Mesenchymal stem cell (in vitro differentiated cells and primary cell): ENCODE results near the gene POLE3.
A peak's percentile ranks its signal among the peaks of the same experiment; 100 is the strongest.

Source experiments
- DNase-seq: peaks from one replicate; pipeline ENCODE4 v3.0.0-alpha.2; 2013
- H2AFZ ChIP-seq: one replicate; pipeline ENCODE4 v1.6.1; 2013; ENCODE audit warnings: low read depth, mild to moderate bottlenecking, control low read depth, inconsistent platforms, low read length, moderate library complexity
- H2AK5ac ChIP-seq: 2 replicates; pipeline ENCODE4 v1.6.1; 2013; ENCODE audit warnings: low read length, moderate library complexity, mild to moderate bottlenecking, inconsistent platforms; ENCODE audit not compliant: severe bottlenecking
- H2BK120ac ChIP-seq: one replicate; pipeline ENCODE4 v1.6.1; 2013; ENCODE audit warnings: low read depth, mild to moderate bottlenecking, inconsistent platforms, low read length, moderate library complexity
- H2BK12ac ChIP-seq, 2 experiments: one replicate each; pipeline ENCODE4 v1.6.1; 2013; ENCODE audit warnings: inconsistent platforms in 2 of 2, low read length in 2 of 2, mild to moderate bottlenecking in 2 of 2, moderate library complexity in 2 of 2, control low read depth in 1 of 2
- H2BK15ac ChIP-seq: one replicate; pipeline ENCODE4 v1.6.1; 2013; ENCODE audit warnings: mild to moderate bottlenecking, low read depth, inconsistent platforms; ENCODE audit not compliant: poor library complexity, severe bottlenecking
- H2BK5ac ChIP-seq: 2 replicates; pipeline ENCODE4 v1.6.1; 2013; ENCODE audit warnings: low read depth, mild to moderate bottlenecking, low read length, control low read depth, inconsistent platforms; ENCODE audit not compliant: poor library complexity, severe bottlenecking
- H3K14ac ChIP-seq, 2 experiments: one replicate each; pipeline ENCODE4 v1.6.1; 2013; ENCODE audit warnings: inconsistent platforms in 2 of 2, low read length in 2 of 2, control low read depth in 1 of 2, mild to moderate bottlenecking in 1 of 2, moderate library complexity in 1 of 2
- H3K18ac ChIP-seq, 2 experiments: one replicate each; pipeline ENCODE4 v1.6.1; 2013; ENCODE audit warnings: inconsistent platforms in 2 of 2, low read length in 2 of 2, control low read depth in 1 of 2, low read depth in 1 of 2, mild to moderate bottlenecking in 1 of 2
- H3K23ac ChIP-seq, 2 experiments: one replicate each; pipeline ENCODE4 v1.6.1; 2013; ENCODE audit warnings: inconsistent platforms in 2 of 2, low read length in 2 of 2, mild to moderate bottlenecking in 2 of 2, moderate library complexity in 2 of 2, control low read depth in 1 of 2
- H3K27ac ChIP-seq: 2 replicates; pipeline ENCODE4 v1.5.1; 2013; ENCODE audit warnings: mild to moderate bottlenecking, moderate library complexity, low read length, control low read depth, inconsistent platforms; ENCODE audit not compliant: poor library complexity, severe bottlenecking
- H3K27me3 ChIP-seq, 2 experiments: 2 replicates each; pipeline versions ENCODE4 v1.6.1 to v1.7.0; 2013; ENCODE audit warnings: low read length in 2 of 2, mild to moderate bottlenecking in 2 of 2, moderate library complexity in 2 of 2, control low read depth in 1 of 2, inconsistent platforms in 1 of 2; ENCODE audit not compliant: control insufficient read depth in 1 of 2, insufficient read depth in 1 of 2
- H3K36me3 ChIP-seq, 2 experiments: 2 replicates each; pipeline versions ENCODE4 v1.6.1 to v1.7.0; 2013; ENCODE audit warnings: low read length in 2 of 2, control low read depth in 1 of 2, inconsistent platforms in 1 of 2, low read depth in 1 of 2, mild to moderate bottlenecking in 1 of 2; ENCODE audit not compliant: insufficient read depth in 2 of 2, control insufficient read depth in 1 of 2
- H3K4ac ChIP-seq, 2 experiments: one replicate each; pipeline ENCODE4 v1.6.1; 2013; ENCODE audit warnings: inconsistent platforms in 2 of 2, low read length in 2 of 2, mild to moderate bottlenecking in 2 of 2, moderate library complexity in 2 of 2, control low read depth in 1 of 2, low read depth in 1 of 2
- H3K4me1 ChIP-seq: 2 replicates; pipeline ENCODE4 v1.6.1; 2013; ENCODE audit warnings: low read depth, low read length, control low read depth; ENCODE audit not compliant: control insufficient read depth, insufficient read depth
- H3K4me2 ChIP-seq: 2 replicates; pipeline ENCODE4 v1.6.1; 2013; ENCODE audit warnings: low read length, mild to moderate bottlenecking, inconsistent platforms; ENCODE audit not compliant: poor library complexity, severe bottlenecking
- H3K4me3 ChIP-seq, 2 experiments: 2 replicates each; pipeline versions ENCODE4 v1.5.1 to v1.7.0; 2013; ENCODE audit warnings: low read length in 2 of 2, mild to moderate bottlenecking in 2 of 2, control low read depth in 1 of 2, low read depth in 1 of 2; ENCODE audit not compliant: insufficient read depth in 1 of 2
- H3K79me1 ChIP-seq: replicated peaks from 2 replicates; pipeline ENCODE4 v1.6.1; 2013; ENCODE audit warnings: mild to moderate bottlenecking, control low read depth, low read length, inconsistent platforms; ENCODE audit not compliant: poor library complexity, severe bottlenecking
- H3K9ac ChIP-seq: 2 replicates; pipeline ENCODE4 v1.7.0; 2013; ENCODE audit warnings: mild to moderate bottlenecking, low read length, moderate library complexity
- H3K9me3 ChIP-seq: 2 replicates; pipeline ENCODE4 v1.7.0; 2013; ENCODE audit warnings: mild to moderate bottlenecking, low read length; ENCODE audit not compliant: control insufficient read depth
- H4K8ac ChIP-seq: one replicate; pipeline ENCODE4 v1.6.1; 2013; ENCODE audit warnings: inconsistent platforms, mild to moderate bottlenecking, low read length, moderate library complexity
- H4K91ac ChIP-seq: one replicate; pipeline ENCODE4 v1.6.1; 2013; ENCODE audit warnings: mild to moderate bottlenecking, low read length, inconsistent platforms
- WGBS: methylation state at CpG from one replicate; pipeline ENCODE4 v1.1.7; 2013; ENCODE audit warnings: mixed read lengths; 5-methylcytosine and 5-hydroxymethylcytosine counted together

Gene POLE3

DNA sequence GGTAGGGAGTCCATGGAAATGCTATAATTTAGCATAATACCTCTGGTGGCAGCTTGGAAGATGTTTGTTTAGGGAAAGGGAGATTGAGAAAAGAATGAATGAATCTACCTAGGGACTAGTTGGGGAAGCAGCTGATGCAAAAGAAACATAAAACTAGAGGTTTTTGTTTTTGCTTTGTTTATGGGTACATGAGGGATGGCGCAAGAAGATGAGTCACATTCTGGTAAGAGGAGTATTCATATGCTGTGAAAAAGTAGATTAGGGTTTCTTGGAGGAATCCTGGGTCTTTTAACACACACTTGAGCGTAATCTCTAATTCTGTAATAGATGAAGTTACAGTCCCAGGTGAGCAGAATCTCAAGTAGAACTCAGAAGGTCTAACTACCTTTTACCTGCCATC, 17.2 kb upstream of the POLE3 start:
- Histone ChIP-seq H3K79me1 (no peaks in the 10 kb centered on the region), H2AK5ac (no peak overlapping the region), H2BK15ac (no peak overlapping the region), H2BK120ac (no peak overlapping the region), H2BK5ac (no peak overlapping the region), H3K27me3 (peaks cover 5 to 7% of the 10 kb centered on the region in 2 experiments), H3K4me3 (no peak overlapping the region), H3K9me3 (no peaks in the 10 kb centered on the region), H2BK12ac (no peak overlapping the region), H3K9ac (no peak overlapping the region), H2AFZ (no peak overlapping the region), H3K27ac (no peak overlapping the region), H3K18ac (no peak overlapping the region), H3K4ac (no peak overlapping the region), H3K36me3 (no peaks in the 10 kb centered on the region), H3K4me2 (no peak overlapping the region), H3K4me1 (no peaks in the 10 kb centered on the region), H3K23ac (no peak overlapping the region), H3K14ac (no peak overlapping the region), H4K8ac (no peak overlapping the region), H4K91ac (no peak overlapping the region)
- WGBS = 68% methylated on average over 1 of the region's 2 CpGs
- peak; percentile 78 for DNase-seq

DNA sequence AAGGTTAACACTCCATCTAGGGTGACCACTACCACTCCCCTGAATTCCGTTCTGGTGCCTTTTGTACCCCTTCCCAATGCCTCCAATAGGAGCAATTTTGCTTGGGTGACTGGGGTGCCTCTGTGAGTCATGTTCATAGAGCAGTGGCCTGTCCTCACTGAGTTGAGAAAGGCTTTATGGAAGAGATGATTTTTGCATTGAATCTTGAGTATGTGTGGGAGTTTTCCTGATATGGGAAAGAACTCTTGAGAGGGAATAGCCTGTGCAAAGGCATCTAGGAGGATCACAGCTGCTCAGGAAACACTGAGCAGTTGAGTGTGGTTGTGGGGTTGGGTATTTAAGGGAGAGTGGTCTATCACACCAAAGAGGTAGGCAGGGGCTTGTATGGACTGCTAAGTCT, 16.2 kb upstream of the POLE3 start:
- no peak overlapping the region for H2BK12ac ChIP-seq
- no peak for DNase-seq

GRCh38 chr9:113425072-113425471, 14.6 kb upstream of the POLE3 start:
- H3K14ac ChIP-seq = no peak overlapping the region
- no peaks in the 10 kb centered on the region for H3K36me3 ChIP-seq
- no peak overlapping the region for H3K23ac ChIP-seq
- H2BK5ac ChIP-seq = no peak overlapping the region
- no peak overlapping the region for H2BK120ac ChIP-seq
- H4K91ac ChIP-seq = peak overlapping the region; percentile 34
- no peak overlapping the region for H2BK15ac ChIP-seq
- H3K79me1 ChIP-seq = no peaks in the 10 kb centered on the region
- no peaks in the 10 kb centered on the region for H3K4me1 ChIP-seq
- H2AFZ ChIP-seq = no peak overlapping the region
- H3K27me3 ChIP-seq = peaks cover 5 to 7% of the 10 kb centered on the region in 2 experiments
- H3K4me2 ChIP-seq = no peak overlapping the region
- no peak overlapping the region for H3K9ac ChIP-seq
- no peak overlapping the region for H3K27ac ChIP-seq
- H2AK5ac ChIP-seq = no peak overlapping the region
- H2BK12ac ChIP-seq = no peak overlapping the region
- no peak for DNase-seq
- 79% methylated on average over 2 of the region's 2 CpGs for WGBS
- no peak overlapping the region for H4K8ac ChIP-seq
- H3K18ac ChIP-seq = peak overlapping the region in 1 of 2 experiments; percentile 70
- no peak overlapping the region for H3K4me3 ChIP-seq
- H3K9me3 ChIP-seq = no peaks in the 10 kb centered on the region
- H3K4ac ChIP-seq = no peak overlapping the region

More for the DNA sequence above, 16.2 kb upstream of the POLE3 start:
- Histone ChIP-seq H2BK15ac (no peak overlapping the region), H3K4me3 (no peak overlapping the region), H3K27ac (no peak overlapping the region), H2BK120ac (no peak overlapping the region), H3K4me2 (no peak overlapping the region), H3K9me3 (no peaks in the 10 kb centered on the region), H3K27me3 (peaks cover 5 to 7% of the 10 kb centered on the region in 2 experiments), H3K9ac (no peak overlapping the region), H3K14ac (no peak overlapping the region), H3K4me1 (no peaks in the 10 kb centered on the region), H3K4ac (no peak overlapping the region), H3K36me3 (no peaks in the 10 kb centered on the region), H3K79me1 (no peaks in the 10 kb centered on the region), H3K18ac (no peak overlapping the region), H4K91ac (no peak overlapping the region), H2AK5ac (no peak overlapping the region), H4K8ac (no peak overlapping the region), H3K23ac (no peak overlapping the region), H2BK5ac (no peak overlapping the region), H2AFZ (no peak overlapping the region)
- WGBS = no CpG with 5 or more reads among the region's 1 CpG

DNA sequence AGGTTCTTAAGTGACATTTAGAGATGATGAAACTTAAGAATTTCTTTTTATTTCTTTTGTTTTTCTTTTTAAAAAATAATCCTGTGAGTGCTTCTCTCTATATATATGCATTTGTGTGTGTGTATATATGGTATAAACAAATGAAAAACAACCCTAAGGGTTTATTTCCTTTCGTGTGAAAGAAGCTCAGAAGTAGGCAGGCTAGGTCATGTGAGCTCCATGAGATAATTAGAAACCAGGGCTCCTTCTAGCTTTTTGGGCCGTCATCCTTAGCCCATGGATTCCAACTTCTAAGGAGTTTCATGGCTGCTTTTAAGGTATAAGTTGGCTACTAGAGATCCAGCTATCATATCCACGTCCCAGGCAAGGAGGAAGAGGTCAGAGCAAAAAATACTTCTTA, 11.3 kb upstream of the POLE3 start:
- no peak overlapping the region for H3K9ac ChIP-seq

More for the DNA sequence above, 11.3 kb upstream of the POLE3 start:
- no peaks in the 10 kb centered on the region for H3K36me3 ChIP-seq
- WGBS = 33% methylated on average over 2 of the region's 3 CpGs
- peaks cover 5 to 7% of the 10 kb centered on the region in 2 experiments for H3K27me3 ChIP-seq
- peak overlapping the region; percentile 16 for H4K8ac ChIP-seq
- DNase-seq = peak; percentile 69
- no peak overlapping the region for H4K91ac ChIP-seq
- no peak overlapping the region for H3K27ac ChIP-seq
- no peak overlapping the region for H3K4me2 ChIP-seq
- H3K23ac ChIP-seq = no peak overlapping the region
- no peaks in the 10 kb centered on the region for H3K79me1 ChIP-seq
- no peak overlapping the region for H2BK5ac ChIP-seq
- no peak overlapping the region for H3K14ac ChIP-seq
- H2BK15ac ChIP-seq = no peak overlapping the region
- H3K4ac ChIP-seq = no peak overlapping the region
- H3K9me3 ChIP-seq = no peaks in the 10 kb centered on the region
- H3K4me1 ChIP-seq = no peaks in the 10 kb centered on the region
- no peak overlapping the region for H2BK12ac ChIP-seq
- H2AK5ac ChIP-seq = no peak overlapping the region
- H2AFZ ChIP-seq = no peak overlapping the region
- H3K18ac ChIP-seq = peak overlapping the region in 1 of 2 experiments; percentile 45
- H2BK120ac ChIP-seq = peak overlapping the region; percentile 23
- H3K4me3 ChIP-seq = no peak overlapping the region
